Adrenal gland (tissue), 12 donors: ENCODE measurements around the gene EIF4EBP3. TPM values are rescaled to one million over a fixed set of nuclear protein-coding genes. Genes with fewer than 3 reads are reported as not detected.

Experiments used
- DNase-seq, 7 donors: peaks; one replicate each; pipeline ENCODE4 v3.0.0-alpha.2; 2019 to 2020
- H3K27ac ChIP-seq, 5 donors: fragments of 200-600 bp; sonication (generic) in 4 of 5; 1 replicate in 3 of 5; 2 replicates in 2 of 5; pipeline versions ENCODE4 v1.5.1 to v1.8.0; 2016 to 2020; ENCODE audit warnings: mild to moderate bottlenecking in 1 of 5
- H3K27me3 ChIP-seq: fragments of 200-600 bp; 2 replicates; pipeline ENCODE4 v1.8.0; 2021
- H3K36me3 ChIP-seq, 2 donors: fragments of 200-600 bp; replicated peaks in 1 of 2; 1 replicate in 1 of 2; 2 replicates in 1 of 2; pipeline versions ENCODE4 v1.5.1 to v1.8.0; 2018 to 2022
- H3K4me1 ChIP-seq, 2 donors: fragments of 200-600 bp; replicated peaks in 1 of 2; 1 replicate in 1 of 2; 2 replicates in 1 of 2; pipeline versions ENCODE4 v1.5.1 to v1.8.0; 2018 to 2021
- H3K4me3 ChIP-seq, 4 donors: fragments of 200-600 bp; sonication (generic) in 3 of 4; one replicate each; pipeline ENCODE4 v1.5.1; 2016 to 2018
- H3K9me3 ChIP-seq, 3 donors: fragments of 200-600 bp; sonication (generic) in 1 of 3; replicated peaks in 1 of 3; 1 replicate in 2 of 3; 2 replicates in 1 of 3; pipeline versions ENCODE4 v1.5.1 to v1.8.0; 2016 to 2021
- CTCF ChIP-seq, 6 experiments: fragments of 450-650 bp in 4 of 6; fragments of 200-600 bp in 2 of 6; sonication (generic) in 1 of 6; IDR thresholded peaks; 1 replicate in 5 of 6; 2 replicates in 1 of 6; pipeline versions ENCODE4 v1.5.1 to v1.8.0; 2016 to 2021; ENCODE audit warnings: antibody characterized with exemption in 6 of 6, mild to moderate bottlenecking in 2 of 6, moderate library complexity in 1 of 6
- POLR2A ChIP-seq, 2 donors: fragments of 450-650 bp; IDR thresholded peaks; one replicate each; pipeline ENCODE4 v1.6.1; 2017; ENCODE audit warnings: antibody characterized with exemption in 2 of 2, mild to moderate bottlenecking in 2 of 2, moderate library complexity in 1 of 2
- whole genome bisulfite sequencing, 4 donors: extraction: QIAGEN DNeasy Blood & Tissue Kit in 2 of 4; methylation state at CpG; one replicate each; pipeline versions ENCODE4 v1.1.5 to v1.1.7; 2013 to 2017; 5-methylcytosine and 5-hydroxymethylcytosine counted together
- intact Hi-C, 2 donors: fragments of 100-400 bp; cut with DNase I; formaldehyde crosslinking; loops; one replicate each; pipeline versions ENCODE4 v1.14.1 to v1.15.0; 2022 to 2023
- microRNA-seq, 3 donors: library from miRNA; unstranded; fragments of <30 nt; microRNA quantifications; one replicate each; pipeline ENCODE4, GENCODE V29; 2017 to 2020
- polyA plus RNA-seq, 3 donors: library from polyadenylated mRNA; stranded (reverse); fragments of 200-250 nt in 2 of 3; fragments of 350-450 nt in 1 of 3; fragmentation: Illumina TruSeq in 1 of 3; extraction: RNeasy Lipid Tissue Mini Kit (QIAGEN cat#74804) in 1 of 3; gene quantifications; one replicate each; pipeline ENCODE4 v1.2.3, GENCODE V29; 2013 to 2014
- small RNA-seq, 2 donors: library from RNA; depleted of rRNA; stranded (forward); fragments of <200 nt; gene quantifications; one replicate each; pipeline ENCODE3, GENCODE V24; 2016
- total RNA-seq, 9 donors: library from RNA; depleted of rRNA in 4 of 9; stranded (reverse); fragments of >200 nt in 4 of 9; fragments of 120-200 nt in 1 of 9; fragmentation: NEBNext Ultra II Directional in 1 of 9; extraction: Animal tissue kit (Norgen Biotek cat#: 25700) in 1 of 9; gene quantifications; one replicate each; pipeline versions ENCODE4 v1.1.0 to v1.2.4, GENCODE V29; 2013 to 2023
- donor health status: healthy with polysubstance abuse.
- donor health status: Bipolar disorder and iron deficiency.
- donor health status: DM: yes; HTN: yes; CAD: no.
- donor health status: DM: no; HTN: no; CAD: no.
- donor health status: DM: no; HTN: no; CAD: no.
- donor health status: DM: yes; HTN: yes; CAD: no.

Gene EIF4EBP3
- total and polyA plus RNA-seq, 12 donors = 5.9 to 158 (median 40.7) TPM

DNA sequence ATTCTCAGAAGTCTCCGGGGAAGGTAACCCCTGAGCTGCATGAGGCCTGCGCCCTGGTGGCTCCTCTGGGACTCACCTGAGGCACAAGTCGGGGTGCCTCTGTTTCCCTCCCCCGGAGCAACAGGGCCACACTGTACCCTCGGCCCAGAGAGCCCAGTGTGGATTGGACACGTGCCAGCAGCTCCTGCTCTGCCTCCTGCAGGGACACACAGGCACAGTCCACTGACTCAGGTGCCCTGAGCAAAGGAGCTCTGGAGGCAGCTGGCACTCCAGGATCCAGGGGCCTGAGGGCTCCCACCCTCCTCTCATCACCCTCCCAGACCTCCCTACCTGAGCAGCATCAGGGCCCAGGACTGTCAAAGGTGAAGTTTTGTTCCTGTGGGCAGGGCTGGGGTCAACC is 46.7 kb downstream of the EIF4EBP3 start:
- peaks cover 29 to 44% of the 10 kb centered on the region in 2 donors for H3K4me1 ChIP-seq
- peak in 1 of 7 donors; percentile 48 for DNase-seq
- no peak for TF ChIP-seq POLR2A (IDR thresholded peaks at IDR 0.05)
- no peak for TF ChIP-seq CTCF (IDR thresholded peaks at IDR 0.05)
- H3K27ac ChIP-seq = peak overlapping the region in 2 of 5 donors; percentile 83 to 92
- no peak overlapping the region for H3K4me3 ChIP-seq
- intact Hi-C loops = no loop called here
- H3K36me3 ChIP-seq = no peaks in the 10 kb centered on the region
- no peaks in the 10 kb centered on the region for H3K27me3 ChIP-seq
- H3K9me3 ChIP-seq = no peaks in the 10 kb centered on the region
- 50 to 79% (median 70%) methylated on average over 4 to 6 of the region's 6 CpGs for WGBS, 4 donors

- Histone ChIP-seq H3K4me3 (peak overlapping the region in 1 of 4 donors; percentile 11), H3K36me3 (no peaks in the 10 kb centered on the region), H3K27me3 (no peaks in the 10 kb centered on the region), H3K4me1 (peaks cover 29 to 35% of the 10 kb centered on the region in 2 donors), H3K27ac (peak overlapping the region; percentile 83 to 97 (median 92)), H3K9me3 (no peaks in the 10 kb centered on the region)
- intact Hi-C loops = no loop called here
- TF ChIP-seq CTCF (IDR thresholded peaks at IDR 0.05) (no peak), POLR2A (IDR thresholded peaks at IDR 0.05) (peak; percentile 28 to 70)
- 54 to 61% (median 60%) methylated on average over 5 of the region's 5 CpGs for WGBS, 4 donors
- DNase-seq = peak; percentile 76 to 90 (median 83)
Observed at GRCh38 chr5:140595538-140596300, 48.3 kb downstream of the EIF4EBP3 start.

DNA sequence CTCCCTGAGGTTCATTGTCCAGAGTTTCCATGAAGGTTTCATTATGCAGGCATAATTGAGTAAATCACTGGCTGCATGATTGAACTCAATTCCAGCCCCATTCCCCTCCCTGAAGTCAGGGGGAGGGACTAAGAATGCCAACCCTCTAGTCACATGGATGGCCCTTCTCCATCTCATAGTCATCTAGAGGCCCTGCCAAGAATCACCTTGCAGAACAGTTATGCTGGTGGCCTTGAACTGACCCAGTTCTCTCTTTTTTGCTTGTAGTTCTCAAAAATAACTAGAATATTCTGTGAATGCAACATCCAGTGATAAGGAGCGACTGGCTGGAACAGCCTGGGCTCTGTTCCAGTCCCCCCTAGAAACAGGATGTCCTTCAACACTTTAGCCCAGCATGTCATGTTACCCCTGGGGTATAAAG is 48.9 kb downstream of the EIF4EBP3 start:
- Histone ChIP-seq H3K36me3 (no peaks in the 10 kb centered on the region), H3K9me3 (no peaks in the 10 kb centered on the region), H3K4me1 (peaks cover 29 to 35% of the 10 kb centered on the region in 2 donors), H3K4me3 (peak overlapping the region in 1 of 4 donors; percentile 17), H3K27me3 (no peaks in the 10 kb centered on the region), H3K27ac (peak overlapping the region; percentile 83 to 97 (median 92))
- TF ChIP-seq POLR2A (IDR thresholded peaks at IDR 0.05) (peak in 1 of 2 donors; percentile 41), CTCF (IDR thresholded peaks at IDR 0.05) (no peak)
- intact Hi-C loops = no loop called here
- DNase-seq = peak; percentile 81 to 94 (median 89)
- 12 to 16% (median 14%) methylated on average over 1 of the region's 1 CpG; no CpG with 5 or more reads in 1 of the 4 donors for WGBS, 4 donors

GRCh38 chr5:140598836-140599235 is 51.4 kb downstream of the EIF4EBP3 start:
- WGBS, 4 donors = 54 to 90% (median 73%) methylated on average over 2 of the region's 2 CpGs
- TF ChIP-seq CTCF (IDR thresholded peaks at IDR 0.05) (no peak), POLR2A (IDR thresholded peaks at IDR 0.05) (no peak)
- Histone ChIP-seq H3K27ac (peak overlapping the region in 1 of 5 donors; percentile 1), H3K27me3 (no peaks in the 10 kb centered on the region), H3K9me3 (no peaks in the 10 kb centered on the region), H3K36me3 (no peaks in the 10 kb centered on the region), H3K4me3 (no peak overlapping the region), H3K4me1 (peaks cover 34 to 37% of the 10 kb centered on the region in 2 donors)
- no peak for DNase-seq
- intact Hi-C loops = no loop called here

Small RNA genes lying within 50 kb of the gene (microRNA-seq; reads per million reads assigned to microRNA genes)
- 0 reads per million in 3 donors for gene MIR6831

Small RNA genes lying within 50 kb of the gene (small RNA-seq; reads per million reads assigned to genes)
- gene RF00279 (0 reads per million in 2 donors), gene RF00443 (0 reads per million in 2 donors)

Other genes starting within 250 kb of the EIF4EBP3 start
- gene PFDN1, start 244.6 kb upstream of the EIF4EBP3 start, total RNA-seq = 100 to 1,000 TPM in 2 of 9 donors, 10 to 100 TPM in 7; 49.1 to 194 (median 77.1) TPM
- gene PFDN1, start 244.6 kb upstream of the EIF4EBP3 start, polyA plus RNA-seq = 100 to 1,000 TPM in 1 of 3 donors, 10 to 100 TPM in 2; 68.1 to 130 (median 97.5) TPM
- gene HBEGF, start 201.1 kb upstream of the EIF4EBP3 start, total RNA-seq = 1 to 10 TPM in 8 of 9 donors, under 1 TPM in 1; 0.54 to 9.8 (median 4.7) TPM
- gene HBEGF, start 201.1 kb upstream of the EIF4EBP3 start, polyA plus RNA-seq = 1 to 10 TPM; 3.0 to 6.2 (median 5.6) TPM
- gene SLC4A9, start 187.5 kb upstream of the EIF4EBP3 start, total RNA-seq = not detected
- gene SLC4A9, start 187.5 kb upstream of the EIF4EBP3 start, polyA plus RNA-seq = under 1 TPM in 2 of 3 donors, not detected in 1; 0.13 to 0.32 TPM
- 100 to 1,000 TPM in 4 of 9 donors, 10 to 100 TPM in 5; 64.3 to 141 (median 99.4) TPM for gene ANKHD1, start 145.8 kb upstream of the EIF4EBP3 start, total RNA-seq
- 100 to 1,000 TPM in 1 of 3 donors, 10 to 100 TPM in 2; 58.2 to 141 (median 70.9) TPM for gene ANKHD1, start 145.8 kb upstream of the EIF4EBP3 start, polyA plus RNA-seq
- 100 to 1,000 TPM in 1 of 9 donors, 10 to 100 TPM in 8; 31.3 to 156 (median 46.0) TPM for gene SRA1, start 9.8 kb downstream of the EIF4EBP3 start, total RNA-seq
- gene SRA1, start 9.8 kb downstream of the EIF4EBP3 start, polyA plus RNA-seq = 100 to 1,000 TPM in 2 of 3 donors, 10 to 100 TPM in 1; 96.3 to 115 (median 101) TPM
- gene APBB3, start 16.9 kb downstream of the EIF4EBP3 start, total RNA-seq = 10 to 100 TPM; 14.0 to 61.2 (median 35.5) TPM
- gene APBB3, start 16.9 kb downstream of the EIF4EBP3 start, polyA plus RNA-seq = 100 to 1,000 TPM in 2 of 3 donors, 10 to 100 TPM in 1; 25.6 to 163 (median 142) TPM
- gene SLC35A4, start 17.2 kb downstream of the EIF4EBP3 start, total RNA-seq = 100 to 1,000 TPM in 3 of 9 donors, 10 to 100 TPM in 6; 17.3 to 133 (median 82.8) TPM
- 100 to 1,000 TPM in 1 of 3 donors, 10 to 100 TPM in 2; 42.1 to 135 (median 45.0) TPM for gene SLC35A4, start 17.2 kb downstream of the EIF4EBP3 start, polyA plus RNA-seq
- gene CD14, start 85.5 kb downstream of the EIF4EBP3 start, total RNA-seq = 100 to 1,000 TPM in 8 of 9 donors, 1 to 10 TPM in 1; 9.8 to 885 (median 316) TPM
- 100 to 1,000 TPM in 2 of 3 donors, 10 to 100 TPM in 1; 13.9 to 252 (median 101) TPM for gene CD14, start 85.5 kb downstream of the EIF4EBP3 start, polyA plus RNA-seq
- gene TMCO6, start 91.8 kb downstream of the EIF4EBP3 start, total RNA-seq = 100 to 1,000 TPM in 1 of 9 donors, 10 to 100 TPM in 7, 1 to 10 TPM in 1; 6.6 to 348 (median 29.5) TPM
- gene TMCO6, start 91.8 kb downstream of the EIF4EBP3 start, polyA plus RNA-seq = 10 to 100 TPM in 2 of 3 donors, 1 to 10 TPM in 1; 5.6 to 44.7 (median 25.3) TPM
- gene NDUFA2, start 100.0 kb downstream of the EIF4EBP3 start, total RNA-seq = 100 to 1,000 TPM in 8 of 9 donors, 10 to 100 TPM in 1; 98.1 to 139 (median 115) TPM
- gene NDUFA2, start 100.0 kb downstream of the EIF4EBP3 start, polyA plus RNA-seq = 100 to 1,000 TPM in 2 of 3 donors, 10 to 100 TPM in 1; 65.6 to 573 (median 367) TPM
- gene IK, start 100.2 kb downstream of the EIF4EBP3 start, total RNA-seq = 100 to 1,000 TPM in 4 of 9 donors, 10 to 100 TPM in 5; 65.7 to 478 (median 83.3) TPM
- gene IK, start 100.2 kb downstream of the EIF4EBP3 start, polyA plus RNA-seq = 100 to 1,000 TPM in 1 of 3 donors, 10 to 100 TPM in 2; 65.5 to 153 (median 97.5) TPM
- 10 to 100 TPM; 13.6 to 20.0 (median 17.1) TPM for gene WDR55, start 117.2 kb downstream of the EIF4EBP3 start, total RNA-seq
- 10 to 100 TPM; 13.3 to 20.8 (median 13.5) TPM for gene WDR55, start 117.2 kb downstream of the EIF4EBP3 start, polyA plus RNA-seq
- 1 to 10 TPM in 1 of 9 donors, under 1 TPM in 8; 0.19 to 3.6 (median 0.50) TPM for gene DND1, start 125.9 kb downstream of the EIF4EBP3 start, total RNA-seq
- 1 to 10 TPM in 2 of 3 donors, under 1 TPM in 1; 0.18 to 3.1 (median 2.1) TPM for gene DND1, start 125.9 kb downstream of the EIF4EBP3 start, polyA plus RNA-seq
- gene HARS1, start 143.7 kb downstream of the EIF4EBP3 start, total RNA-seq = 10 to 100 TPM; 36.4 to 80.6 (median 55.7) TPM
- 100 to 1,000 TPM in 1 of 3 donors, 10 to 100 TPM in 2; 92.3 to 111 (median 94.6) TPM for gene HARS1, start 143.7 kb downstream of the EIF4EBP3 start, polyA plus RNA-seq
- 10 to 100 TPM; 21.3 to 51.2 (median 32.9) TPM for gene HARS2, start 143.8 kb downstream of the EIF4EBP3 start, total RNA-seq
- 10 to 100 TPM; 26.0 to 31.0 (median 28.6) TPM for gene HARS2, start 143.8 kb downstream of the EIF4EBP3 start, polyA plus RNA-seq
- 100 to 1,000 TPM in 1 of 9 donors, 10 to 100 TPM in 8; 24.6 to 122 (median 51.4) TPM for gene ZMAT2, start 152.8 kb downstream of the EIF4EBP3 start, total RNA-seq
- gene ZMAT2, start 152.8 kb downstream of the EIF4EBP3 start, polyA plus RNA-seq = 100 to 1,000 TPM in 1 of 3 donors, 10 to 100 TPM in 2; 42.1 to 113 (median 82.8) TPM
- under 1 TPM in 4 of 9 donors, not detected in 5; 0.07 to 0.20 (median 0.12) TPM for gene PCDHA1, start 238.5 kb downstream of the EIF4EBP3 start, total RNA-seq
- under 1 TPM; 0.05 to 0.08 (median 0.07) TPM for gene PCDHA1, start 238.5 kb downstream of the EIF4EBP3 start, polyA plus RNA-seq
- under 1 TPM in 4 of 9 donors, not detected in 5; 0.12 to 0.28 (median 0.21) TPM for gene PCDHA2, start 247.2 kb downstream of the EIF4EBP3 start, total RNA-seq
- under 1 TPM in 2 of 3 donors, not detected in 1; 0.03 to 0.09 TPM for gene PCDHA2, start 247.2 kb downstream of the EIF4EBP3 start, polyA plus RNA-seq